Ishikawa (cell line): ENCODE data around the gene FOXC2.

ENCODE experiments used
- CEBPB ChIP-seq: IDR thresholded peaks from 2 replicates; pipeline ENCODE4 v1.6.1; 2012
- CREB1 ChIP-seq: IDR thresholded peaks from 2 replicates; pipeline ENCODE4 v1.6.1; 2012; ENCODE audit warnings: low read depth
- EGR1 ChIP-seq: IDR thresholded peaks from 2 replicates; pipeline ENCODE4 v1.6.1; 2012
- EP300 ChIP-seq: IDR thresholded peaks from 2 replicates; pipeline ENCODE4 v1.6.1; 2012; ENCODE audit warnings: borderline replicate concordance
- FOXM1 ChIP-seq: IDR thresholded peaks from 2 replicates; pipeline ENCODE4 v1.6.1; 2012; ENCODE audit warnings: low read depth, borderline replicate concordance
- MAX ChIP-seq: IDR thresholded peaks from 2 replicates; pipeline ENCODE4 v1.6.1; 2012
- NFIC ChIP-seq: IDR thresholded peaks from 2 replicates; pipeline ENCODE4 v1.6.1; 2012
- RAD21 ChIP-seq: IDR thresholded peaks from 2 replicates; pipeline ENCODE4 v1.6.1; 2012; ENCODE audit warnings: low read depth
- TAF1 ChIP-seq: IDR thresholded peaks from 2 replicates; pipeline ENCODE4 v1.6.1; 2012; ENCODE audit warnings: low read depth, mild to moderate bottlenecking
- TCF12 ChIP-seq: IDR thresholded peaks from 2 replicates; pipeline ENCODE4 v1.6.1; 2012; ENCODE audit warnings: low read depth
- TEAD4 ChIP-seq: IDR thresholded peaks from 2 replicates; pipeline ENCODE4 v1.6.1; 2012
- USF1 ChIP-seq: IDR thresholded peaks from 2 replicates; pipeline ENCODE4 v1.6.1; 2012
- YY1 ChIP-seq: IDR thresholded peaks from 2 replicates; pipeline ENCODE4 v1.6.1; 2012; ENCODE audit warnings: low read depth
- ZBTB7A ChIP-seq: IDR thresholded peaks from 2 replicates; pipeline ENCODE4 v1.6.1; 2012; ENCODE audit warnings: low read depth
- TF ChIP-seq, protein P1 (sequence below): IDR thresholded peaks from 2 replicates; pipeline ENCODE4 v1.6.1; 2012; ENCODE audit warnings: low read depth, mild to moderate bottlenecking

The FOXC2 gene

GRCh38 chr16:86519649-86520316, 46.8 kb upstream of the FOXC2 start:
- TF ChIP-seq RAD21 (peak; percentile 79), CREB1 (no peak)

- no peak for TF ChIP-seq CREB1
- TF ChIP-seq RAD21 = no peak
- TF ChIP-seq CEBPB = no peak
- TF ChIP-seq USF1 = no peak
- TF ChIP-seq TEAD4 = no peak
Measured at GRCh38 chr16:86520317-86521210, 46.1 kb upstream of the FOXC2 start.

DNA sequence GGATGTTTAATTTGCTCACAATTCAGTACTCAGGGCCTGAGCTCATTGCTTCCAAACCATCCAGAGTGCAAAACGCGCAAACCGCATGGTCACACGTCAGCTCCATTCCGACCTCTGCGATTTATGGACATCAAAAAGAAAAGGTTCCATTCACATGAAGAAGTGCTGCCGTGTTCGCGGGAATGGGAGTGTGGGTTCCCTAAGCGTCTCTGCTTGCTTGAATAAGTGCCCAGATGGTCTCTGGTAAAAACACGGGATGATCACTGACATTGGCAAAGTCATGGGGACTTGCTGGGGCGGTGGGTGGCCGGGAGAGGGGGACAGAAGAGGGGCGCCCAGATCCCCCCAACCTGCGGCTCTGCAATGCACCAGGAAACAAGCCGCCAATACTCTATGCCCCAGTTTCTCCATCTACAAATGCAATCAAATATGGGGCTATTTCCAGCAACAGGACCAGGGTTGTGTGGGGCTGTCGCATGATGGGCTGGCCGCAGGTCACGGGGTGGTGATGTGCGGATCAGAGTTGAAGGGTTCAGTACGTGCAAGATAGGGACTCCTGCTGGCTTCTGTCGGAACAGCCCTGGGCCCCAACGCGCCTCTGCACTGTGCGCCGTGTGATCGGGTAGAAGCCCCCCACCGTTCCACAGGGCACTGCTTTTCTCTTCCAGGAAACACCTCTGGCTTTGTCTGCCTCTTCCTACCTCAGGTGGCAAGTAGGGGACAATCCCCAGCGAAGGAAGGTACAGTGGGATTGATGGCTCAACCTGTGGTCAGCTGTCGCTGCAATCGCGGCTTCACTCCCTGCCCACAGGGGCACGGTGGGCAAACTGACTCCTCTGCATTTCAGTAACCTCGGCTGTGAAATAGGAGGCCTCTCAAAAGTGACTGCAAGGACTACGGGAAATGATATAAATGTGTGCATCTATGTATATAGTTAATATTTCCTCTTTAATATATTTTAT, 45.1 kb upstream of the FOXC2 start:
- TF ChIP-seq USF1 (no peak), EP300 (no peak), YY1 (no peak), ZBTB7A (no peak), MAX (no peak), RAD21 (no peak), TAF1 (no peak), EGR1 (no peak), TCF12 (no peak), FOXM1 (no peak)
- TF ChIP-seq, protein P1, sequence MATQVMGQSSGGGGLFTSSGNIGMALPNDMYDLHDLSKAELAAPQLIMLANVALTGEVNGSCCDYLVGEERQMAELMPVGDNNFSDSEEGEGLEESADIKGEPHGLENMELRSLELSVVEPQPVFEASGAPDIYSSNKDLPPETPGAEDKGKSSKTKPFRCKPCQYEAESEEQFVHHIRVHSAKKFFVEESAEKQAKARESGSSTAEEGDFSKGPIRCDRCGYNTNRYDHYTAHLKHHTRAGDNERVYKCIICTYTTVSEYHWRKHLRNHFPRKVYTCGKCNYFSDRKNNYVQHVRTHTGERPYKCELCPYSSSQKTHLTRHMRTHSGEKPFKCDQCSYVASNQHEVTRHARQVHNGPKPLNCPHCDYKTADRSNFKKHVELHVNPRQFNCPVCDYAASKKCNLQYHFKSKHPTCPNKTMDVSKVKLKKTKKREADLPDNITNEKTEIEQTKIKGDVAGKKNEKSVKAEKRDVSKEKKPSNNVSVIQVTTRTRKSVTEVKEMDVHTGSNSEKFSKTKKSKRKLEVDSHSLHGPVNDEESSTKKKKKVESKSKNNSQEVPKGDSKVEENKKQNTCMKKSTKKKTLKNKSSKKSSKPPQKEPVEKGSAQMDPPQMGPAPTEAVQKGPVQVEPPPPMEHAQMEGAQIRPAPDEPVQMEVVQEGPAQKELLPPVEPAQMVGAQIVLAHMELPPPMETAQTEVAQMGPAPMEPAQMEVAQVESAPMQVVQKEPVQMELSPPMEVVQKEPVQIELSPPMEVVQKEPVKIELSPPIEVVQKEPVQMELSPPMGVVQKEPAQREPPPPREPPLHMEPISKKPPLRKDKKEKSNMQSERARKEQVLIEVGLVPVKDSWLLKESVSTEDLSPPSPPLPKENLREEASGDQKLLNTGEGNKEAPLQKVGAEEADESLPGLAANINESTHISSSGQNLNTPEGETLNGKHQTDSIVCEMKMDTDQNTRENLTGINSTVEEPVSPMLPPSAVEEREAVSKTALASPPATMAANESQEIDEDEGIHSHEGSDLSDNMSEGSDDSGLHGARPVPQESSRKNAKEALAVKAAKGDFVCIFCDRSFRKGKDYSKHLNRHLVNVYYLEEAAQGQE = no peak

DNA sequence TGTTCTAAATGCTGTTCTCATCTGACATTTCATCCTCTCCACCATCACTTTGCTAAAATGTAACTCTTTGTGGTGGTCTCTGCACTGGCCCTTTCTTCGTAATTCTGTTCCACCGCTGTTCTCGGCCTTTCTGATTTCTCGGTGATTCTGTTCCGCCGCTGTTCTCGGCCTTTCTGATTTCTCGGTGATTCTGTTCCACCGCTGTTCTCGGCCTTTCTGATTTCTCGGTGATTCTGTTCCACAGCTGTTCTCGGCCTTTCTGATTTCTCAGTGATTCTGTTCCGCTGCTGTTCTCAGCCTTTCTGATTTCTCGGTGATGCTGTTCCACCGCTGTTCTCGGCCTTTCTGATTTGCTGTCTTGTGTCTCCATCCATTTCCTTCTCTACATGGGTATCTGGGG, 44.0 kb upstream of the FOXC2 start:
- no peak for TF ChIP-seq EGR1
- TF ChIP-seq ZBTB7A = no peak
- no peak for TF ChIP-seq FOXM1
- no peak for TF ChIP-seq TEAD4

DNA sequence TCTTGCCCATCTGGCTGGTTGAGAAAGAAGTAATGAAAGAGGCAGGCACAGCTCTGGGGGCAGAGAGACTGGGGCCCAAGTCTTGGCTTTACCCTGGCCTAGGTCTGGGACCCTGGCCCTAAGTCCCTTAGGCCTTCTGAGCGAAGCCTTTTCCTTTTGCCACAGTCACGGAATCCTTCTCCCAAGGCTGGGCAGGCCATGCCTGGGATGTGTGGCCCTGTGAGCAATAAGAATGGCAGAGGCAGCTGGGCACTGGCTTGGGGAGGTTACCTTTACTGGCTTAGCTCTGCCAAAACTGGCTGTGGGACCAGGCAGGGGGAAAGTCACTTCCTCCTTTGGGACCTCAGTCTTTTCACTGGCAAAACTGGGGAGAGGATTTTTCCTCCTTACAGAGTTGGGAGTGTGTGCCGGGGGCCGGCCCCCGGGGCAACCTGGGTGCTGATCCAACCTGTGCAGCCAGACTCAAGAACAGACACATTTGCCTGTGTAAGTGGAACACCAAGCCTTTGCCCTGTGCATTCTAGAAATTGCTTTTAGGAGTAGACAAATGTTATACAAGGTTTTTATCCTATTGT, 43.4 kb upstream of the FOXC2 start:
- TF ChIP-seq NFIC (no peak), EGR1 (no peak), FOXM1 (no peak), TCF12 (no peak), CREB1 (no peak)
- TF ChIP-seq, protein P1 = no peak

DNA sequence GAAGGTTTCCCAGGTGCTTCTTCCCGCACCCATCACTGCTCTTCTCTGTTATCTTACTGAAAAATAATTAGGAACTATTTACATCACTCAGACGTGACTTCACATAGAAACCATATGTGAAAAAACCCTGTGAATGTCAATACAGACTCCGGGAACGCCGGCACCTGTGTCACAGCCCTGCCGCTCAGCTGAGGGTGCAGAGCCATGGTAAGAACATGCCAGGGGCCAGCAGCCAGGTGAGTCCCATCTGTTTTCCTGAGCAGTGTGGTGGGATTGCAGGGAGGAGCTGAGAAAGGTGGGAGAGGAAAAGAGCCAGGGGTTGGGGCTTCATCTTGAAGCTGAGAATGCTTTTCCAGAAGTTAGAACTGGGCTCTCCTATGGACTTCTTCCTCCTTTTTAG, 42.6 kb upstream of the FOXC2 start:
- TF ChIP-seq YY1 (no peak), CREB1 (no peak), ZBTB7A (no peak), CEBPB (no peak), USF1 (no peak), NFIC (no peak), TEAD4 (no peak), EGR1 (no peak), TCF12 (no peak), FOXM1 (no peak), EP300 (no peak), MAX (no peak), RAD21 (no peak), TAF1 (no peak)
- TF ChIP-seq, protein P1 = no peak
